Jurkat, Clone E6-1 (cell line): ENCODE measurements around the gene MAPK8IP3.
"Not testable (repeated sequence)": the region's sequence is repeated elsewhere in the genome, so short reads cannot be mapped to it uniquely, and the experiment has no call there.

Experiments used
- DNase-seq: peaks from one replicate; pipeline ENCODE4 v3.0.0-alpha.2; 2011; ENCODE audit warnings: low read depth, low spot score
- H3K4me3 ChIP-seq: 2 replicates; pipeline ENCODE4 v1.5.1; 2011; ENCODE audit warnings: mild to moderate bottlenecking, low read length, control low read depth, moderate library complexity

MAPK8IP3 gene

DNA sequence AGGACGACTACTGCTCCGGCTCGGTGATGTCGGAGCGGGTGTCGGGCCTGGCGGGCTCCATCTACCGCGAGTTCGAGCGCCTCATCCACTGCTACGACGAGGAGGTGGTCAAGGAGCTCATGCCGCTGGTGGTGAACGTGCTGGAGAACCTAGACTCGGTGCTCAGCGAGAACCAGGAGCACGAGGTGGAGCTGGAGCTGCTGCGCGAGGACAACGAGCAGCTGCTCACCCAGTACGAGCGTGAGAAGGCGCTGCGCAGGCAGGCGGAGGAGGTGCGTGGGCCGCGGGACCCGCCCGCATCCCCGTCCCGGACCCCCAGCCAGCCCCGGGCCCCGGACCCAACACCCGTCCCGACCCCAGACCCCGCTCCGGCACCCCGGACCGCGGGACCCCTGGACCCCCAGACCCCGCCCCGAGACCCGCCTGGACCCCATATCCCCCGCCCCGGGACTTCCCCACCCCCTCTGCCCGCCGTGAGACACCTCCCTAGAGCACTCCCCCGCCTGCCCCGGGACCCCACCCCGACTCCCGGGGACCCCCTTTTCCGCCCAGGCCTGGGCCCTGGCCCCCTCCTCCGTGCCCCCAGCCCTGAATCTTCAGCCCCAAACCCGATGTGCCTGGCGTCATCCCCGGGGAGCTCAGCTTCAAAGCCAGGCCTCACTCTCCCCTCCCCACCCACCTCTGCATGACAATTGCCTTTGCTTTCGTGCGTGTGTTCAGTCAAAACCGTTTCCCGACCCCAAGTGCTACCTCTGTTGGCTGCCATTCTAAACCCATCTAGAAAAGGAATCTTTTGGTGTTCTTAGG lies 594 bp downstream of the MAPK8IP3 start:
- DNase-seq: no peak
- peak overlapping the region; percentile 96 for H3K4me3 ChIP-seq

- H3K4me3 ChIP-seq: peak overlapping the region; percentile 96
- no peak for DNase-seq
Observed at GRCh38 chr16:1707193-1707790, 1.3 kb downstream of the MAPK8IP3 start.

DNA sequence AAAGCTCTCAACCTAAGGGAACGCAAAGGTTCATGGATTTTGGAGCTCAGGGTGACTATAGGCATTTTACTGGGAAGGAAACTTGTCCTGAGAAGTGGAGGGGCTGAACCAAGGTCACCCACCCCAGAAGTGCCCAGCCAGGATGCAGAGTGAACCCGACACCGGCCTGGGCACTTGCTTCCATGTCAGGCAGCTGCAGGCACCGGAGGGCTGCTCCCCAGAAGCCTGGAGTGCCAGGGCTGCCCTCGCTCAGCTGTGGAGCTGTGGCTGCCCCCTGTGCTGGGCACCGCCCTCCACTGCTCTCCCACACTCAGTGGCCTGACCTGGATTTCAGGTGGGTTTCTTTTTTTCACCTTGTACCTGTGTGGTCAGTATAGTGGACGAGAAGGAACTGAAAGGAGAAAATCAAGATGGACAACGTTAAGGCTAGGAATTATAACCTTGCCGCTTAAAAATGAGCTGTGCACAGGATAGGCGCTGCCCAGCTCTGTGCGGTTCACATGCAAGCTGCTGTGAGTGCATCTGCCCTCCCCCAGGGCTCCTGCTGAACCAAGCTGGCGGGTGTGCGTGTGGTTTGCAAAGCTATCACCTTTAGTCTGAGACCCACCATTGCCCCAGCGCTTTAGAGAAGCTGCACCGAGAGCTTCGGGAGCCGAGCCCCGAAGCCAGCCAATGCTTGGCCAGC lies 2.2 kb downstream of the MAPK8IP3 start:
- DNase-seq: no peak
- no peak overlapping the region for H3K4me3 ChIP-seq

- no peak for DNase-seq
- no peak overlapping the region for H3K4me3 ChIP-seq
Observed at GRCh38 chr16:1708768-1709180, 2.8 kb downstream of the MAPK8IP3 start.

DNA sequence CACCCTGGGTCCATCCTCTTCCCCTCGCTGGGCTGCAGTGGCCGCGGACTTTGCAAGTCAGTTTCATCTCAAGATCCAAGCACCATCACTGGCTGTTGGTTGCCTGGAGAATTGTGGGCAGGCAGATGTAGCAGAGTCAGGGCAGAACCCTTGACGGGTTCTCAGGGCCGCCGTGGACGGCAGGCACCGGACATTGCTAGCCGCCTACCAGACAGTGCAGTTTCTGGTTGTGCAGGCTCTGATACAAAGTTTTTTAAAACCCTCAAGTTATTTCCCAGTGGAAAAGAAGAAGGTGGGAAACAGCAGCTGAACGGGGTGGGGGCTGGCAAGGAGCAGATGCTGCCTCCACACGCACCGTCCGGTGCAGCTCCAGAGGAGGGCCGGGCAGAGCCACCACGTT lies 3.4 kb downstream of the MAPK8IP3 start:
- H3K4me3 ChIP-seq: no peak overlapping the region
- no peak for DNase-seq

GRCh38 chr16:1710811-1711507 lies 5.0 kb downstream of the MAPK8IP3 start:
- no peak overlapping the region for H3K4me3 ChIP-seq
- DNase-seq: no peak

- no peak for DNase-seq
- no peak overlapping the region for H3K4me3 ChIP-seq
Observed at GRCh38 chr16:1712791-1713261, 6.8 kb downstream of the MAPK8IP3 start.

DNA sequence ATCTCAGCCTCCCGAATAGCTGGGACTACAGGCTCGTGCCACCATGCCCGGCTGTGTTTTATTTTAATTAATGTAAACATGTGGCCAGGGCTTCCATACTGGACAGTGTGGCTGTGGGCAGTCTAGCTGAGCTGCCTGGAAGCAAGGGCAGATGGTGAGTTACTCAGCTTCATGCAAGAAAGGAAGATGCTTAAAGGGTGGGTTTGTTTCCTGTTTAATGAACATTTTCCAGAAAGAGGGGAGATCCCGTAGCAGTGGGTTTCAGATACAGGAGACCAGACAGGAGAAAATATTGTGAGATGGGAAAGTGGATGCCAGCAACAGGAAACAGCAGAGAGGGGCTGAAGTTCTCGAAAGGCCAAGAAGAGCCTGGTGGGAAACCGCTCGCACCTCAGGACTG lies 7.3 kb downstream of the MAPK8IP3 start:
- no peak overlapping the region for H3K4me3 ChIP-seq
- no peak for DNase-seq

DNA sequence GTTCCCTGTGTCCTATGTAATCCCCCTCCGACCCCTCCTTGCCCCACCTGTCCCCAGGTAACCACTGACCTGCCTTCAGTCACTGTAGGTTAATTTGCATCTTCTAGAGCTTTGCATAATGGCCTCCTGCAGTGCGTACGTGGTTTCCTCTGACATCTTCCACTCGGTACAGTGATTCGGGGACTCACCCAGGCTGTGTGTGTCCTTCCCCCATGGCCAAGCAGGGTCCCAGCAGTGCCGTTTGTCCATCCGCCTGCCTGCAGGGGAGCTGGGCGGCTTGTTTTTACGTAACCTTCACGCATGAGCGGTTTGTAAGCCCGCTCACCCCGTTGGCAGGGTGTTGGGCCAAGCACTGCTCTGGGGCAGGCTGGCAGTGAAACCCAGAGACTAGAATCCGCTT lies 7.9 kb downstream of the MAPK8IP3 start:
- DNase-seq: no peak
- H3K4me3 ChIP-seq: no peak overlapping the region

DNA sequence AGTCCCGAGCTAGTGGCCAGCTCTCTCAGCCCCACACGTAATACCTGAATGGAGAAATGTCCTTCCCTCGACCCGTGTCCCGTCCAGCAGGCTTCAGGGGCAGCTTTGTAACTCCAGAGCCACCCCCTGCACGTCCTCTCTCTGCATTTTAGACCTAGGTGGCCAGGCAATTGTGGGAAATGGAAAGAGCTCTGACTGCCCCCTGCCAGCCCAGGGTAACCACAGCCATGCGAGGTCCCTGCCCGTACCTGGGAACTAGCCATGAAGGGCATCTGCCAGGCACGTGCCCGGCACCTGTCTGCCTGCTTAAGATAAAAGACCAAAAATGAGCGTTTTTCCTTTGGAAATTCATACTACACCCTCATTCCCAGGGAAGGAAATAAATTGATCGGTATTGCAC lies 9.2 kb downstream of the MAPK8IP3 start:
- DNase-seq: no peak
- H3K4me3 ChIP-seq: no peak overlapping the region

DNA sequence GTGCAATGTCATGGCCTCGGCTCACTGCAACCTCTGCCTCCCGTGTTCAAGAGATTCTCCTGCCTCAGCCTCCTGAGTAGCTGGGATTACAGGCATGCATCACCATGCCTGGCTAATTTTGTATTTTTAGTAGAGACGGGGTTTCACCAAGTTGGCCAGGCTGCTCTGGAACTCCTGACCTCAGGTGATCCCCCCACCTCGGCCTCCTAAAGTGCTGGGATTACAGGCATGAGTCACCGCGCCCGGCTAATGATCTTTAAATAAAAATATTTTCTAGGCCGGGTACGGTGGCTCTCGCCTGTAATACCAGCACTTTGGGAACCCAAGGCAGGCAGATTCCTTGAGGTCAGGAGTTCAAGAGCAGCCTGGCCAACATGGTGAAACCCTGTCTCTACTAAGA lies 12.2 kb downstream of the MAPK8IP3 start:
- DNase-seq, H3K4me3 ChIP-seq: not testable (repeated sequence)

DNA sequence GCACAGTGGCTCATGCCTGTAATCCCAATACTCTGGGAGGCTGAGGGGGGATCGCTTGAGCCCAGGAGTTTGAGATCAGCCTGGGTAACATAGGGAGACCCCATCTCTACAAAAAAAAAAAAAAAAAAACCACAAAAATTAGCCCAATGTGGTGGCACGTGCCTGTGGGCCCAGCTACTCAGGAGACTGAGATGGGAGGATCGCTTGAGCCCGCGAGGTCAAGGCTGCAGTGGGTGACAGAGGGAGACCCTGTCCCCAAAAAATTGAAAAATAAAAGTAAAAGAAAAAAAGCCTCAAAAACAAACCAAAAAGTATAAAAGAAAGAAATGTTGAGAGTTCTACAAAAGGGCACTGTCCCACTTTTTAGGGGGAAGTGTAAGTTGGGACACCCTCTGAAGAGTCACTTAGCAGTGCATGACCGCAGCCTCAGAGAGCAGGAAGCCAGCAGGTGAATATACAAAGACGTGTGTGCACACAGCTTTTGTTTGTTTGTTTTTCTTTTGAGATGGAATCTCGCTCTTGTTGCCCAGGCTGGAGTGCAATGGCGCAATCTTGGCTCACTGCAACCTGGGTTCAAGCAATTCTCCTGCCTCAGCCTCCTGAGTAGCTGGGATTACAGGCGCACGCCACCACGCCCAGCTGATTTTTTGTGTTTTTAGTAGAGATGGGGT lies 13.7 kb downstream of the MAPK8IP3 start:
- peak; percentile 27 for DNase-seq
- not testable (repeated sequence) for H3K4me3 ChIP-seq

- no peak overlapping the region for H3K4me3 ChIP-seq
- no peak for DNase-seq
Observed at GRCh38 chr16:1721372-1721771, 15.4 kb downstream of the MAPK8IP3 start.

GRCh38 chr16:1723450-1724147 lies 17.6 kb downstream of the MAPK8IP3 start:
- no peak overlapping the region for H3K4me3 ChIP-seq
- no peak for DNase-seq

GRCh38 chr16:1724491-1724890 lies 18.5 kb downstream of the MAPK8IP3 start:
- DNase-seq: no peak

GRCh38 chr16:1726661-1727502 lies 20.9 kb downstream of the MAPK8IP3 start:
- no peak for DNase-seq
- H3K4me3 ChIP-seq: no peak overlapping the region

More at GRCh38 chr16:1724491-1724890, 18.5 kb downstream of the MAPK8IP3 start:
- H3K4me3 ChIP-seq: no peak overlapping the region
